PC-9 (cell line): ENCODE results near the gene SRGAP1. TPM values are rescaled to one million over a fixed set of nuclear protein-coding genes. Genes with fewer than 3 reads are reported as not detected.

ENCODE experiments used
- BruUV-seq: library from RNA; stranded (reverse); fragments of 400-500 nt; replicated peaks from 2 replicates; lab custom pipeline; 2021; lab: Mats Ljungman, UMichigan
- CTCF ChIA-PET: fragments of 300-600 bp; sonication (Branson Sonifier 250); formaldehyde crosslinking; loops from one replicate; lab custom pipeline; 2022; ENCODE audit warnings: antibody characterized with exemption; lab: Charles Lee
- POLR2A ChIA-PET: fragments of 300-600 bp; sonication (Branson Sonifier 250); formaldehyde crosslinking; loops from one replicate; lab custom pipeline; 2022; ENCODE audit warnings: antibody characterized with exemption; ENCODE audit not compliant: unreplicated experiment; lab: Charles Lee
- DNase-seq, 2 experiments: peaks; one replicate each; pipeline versions ENCODE4 v3.0.0 to v3.0.0-alpha.2; 2015 to 2022; ENCODE audit warnings: mixed read lengths in 1 of 2
- H2AFZ ChIP-seq: fragments of 200-600 bp; sonication (generic); 2 replicates; pipeline ENCODE4 v1.8.1; 2017; ENCODE audit warnings: antibody characterized with exemption
- H3F3A ChIP-seq: fragments of 200-600 bp; sonication (generic); 2 replicates; pipeline ENCODE4 v1.8.1; 2017; ENCODE audit warnings: antibody characterized with exemption, mild to moderate bottlenecking, low read depth; ENCODE audit not compliant: insufficient read depth
- H3K27ac ChIP-seq: fragments of 200-600 bp; sonication (generic); 2 replicates; pipeline ENCODE4 v1.6.1; 2016; ENCODE audit warnings: mixed run types
- H3K27me3 ChIP-seq: fragments of 200-600 bp; sonication (generic); 2 replicates; pipeline ENCODE4 v1.6.1; 2016; ENCODE audit warnings: low read depth, mixed run types; ENCODE audit not compliant: insufficient read depth
- H3K36me3 ChIP-seq: fragments of 200-600 bp; sonication (generic); 2 replicates; pipeline ENCODE4 v1.6.1; 2016; ENCODE audit warnings: low read depth, mixed run types
- H3K4me1 ChIP-seq: fragments of 200-600 bp; sonication (generic); replicated peaks from 2 replicates; pipeline ENCODE4 v1.6.1; 2016; ENCODE audit warnings: mixed run types; ENCODE audit not compliant: insufficient read depth
- H3K4me2 ChIP-seq: fragments of 200-600 bp; sonication (generic); 2 replicates; pipeline ENCODE4 v1.6.1; 2017; ENCODE audit warnings: mixed run types
- H3K4me3 ChIP-seq: fragments of 200-600 bp; sonication (generic); 2 replicates; pipeline ENCODE4 v1.6.1; 2016; ENCODE audit warnings: mixed run types
- H3K79me2 ChIP-seq: fragments of 200-600 bp; sonication (generic); 2 replicates; pipeline ENCODE4 v1.6.1; 2017; ENCODE audit warnings: low read depth, mixed run types
- H3K9me2 ChIP-seq: fragments of 200-600 bp; sonication (generic); 2 replicates; pipeline ENCODE4 v1.8.1; 2017; ENCODE audit warnings: mild to moderate bottlenecking; ENCODE audit not compliant: insufficient read depth
- H3K9me3 ChIP-seq: fragments of 200-600 bp; sonication (generic); 2 replicates; pipeline ENCODE4 v1.8.1; 2016; ENCODE audit warnings: low read depth; ENCODE audit not compliant: insufficient read depth
- H4K20me1 ChIP-seq: fragments of 200-600 bp; sonication (generic); 2 replicates; pipeline ENCODE4 v1.8.1; 2017; ENCODE audit not compliant: insufficient read depth
- CTCF ChIP-seq: fragments of 200-600 bp; sonication (generic); conservative IDR thresholded peaks from 2 replicates; pipeline ENCODE4 v1.6.1; 2017; ENCODE audit warnings: mixed run types, antibody characterized with exemption, mild to moderate bottlenecking, moderate library complexity
- EZH2 ChIP-seq: fragments of 200-600 bp; sonication (generic); IDR thresholded peaks from 2 replicates; pipeline ENCODE4 v1.8.0; 2017; ENCODE audit warnings: antibody characterized with exemption, low read depth
- intact Hi-C: fragments of 100-400 bp; cut with micrococcal nuclease; formaldehyde crosslinking; loops from one replicate; pipeline ENCODE4 v1.10.0; 2022; ENCODE audit not compliant: unreplicated experiment
- total RNA-seq: library from RNA; stranded (reverse); gene quantifications from 2 replicates; pipeline ENCODE4 v1.2.3, GENCODE V29; 2021

The SRGAP1 gene
- total RNA-seq, 1 experiment from 2014 or later = 24.5 TPM

GRCh38 chr12:63977441-63977840 lies 132.9 kb downstream of the SRGAP1 start:
- no peak for DNase-seq
- H4K20me1 ChIP-seq = no peaks in the 10 kb centered on the region
- peaks cover 89% of the 10 kb centered on the region for H3K79me2 ChIP-seq
- H3K27me3 ChIP-seq = no peaks in the 10 kb centered on the region
- peaks cover 23% of the 10 kb centered on the region for H3K4me1 ChIP-seq
- peaks cover 34% of the 10 kb centered on the region for H3F3A ChIP-seq
- H3K27ac ChIP-seq = peak overlapping the region; percentile 76
- no TSS peak for BruUV-seq
- TF ChIP-seq CTCF (no peak), EZH2 (no peak)
- no peak overlapping the region for H3K4me2 ChIP-seq
- no peaks in the 10 kb centered on the region for H3K9me2 ChIP-seq
- intact Hi-C loops = no loop called here
- no peak overlapping the region for H2AFZ ChIP-seq
- 0 out of 2 replicates have a peak, but pooled peaks cover 12% of the 10 kb centered on the region for H3K9me3 ChIP-seq
- H3K4me3 ChIP-seq = no peak overlapping the region
- ChIA-PET POLR2A (no interaction called here), CTCF (no interaction called here)
- peaks cover 14% of the 10 kb centered on the region for H3K36me3 ChIP-seq

- no peak for TF ChIP-seq EZH2
- TF ChIP-seq CTCF = no peak
- peak overlapping the region; percentile 76 for H3K27ac ChIP-seq
Measured at GRCh38 chr12:63978519-63978918, 134.0 kb downstream of the SRGAP1 start.

GRCh38 chr12:63980211-63980610 lies 135.7 kb downstream of the SRGAP1 start:
- H3K4me3 ChIP-seq = no peak overlapping the region
- peaks cover 34% of the 10 kb centered on the region for H3F3A ChIP-seq
- TF ChIP-seq CTCF = no peak
- no peak for TF ChIP-seq EZH2
- POLR2A ChIA-PET = no interaction called here
- H3K27me3 ChIP-seq = no peaks in the 10 kb centered on the region
- peaks cover 23% of the 10 kb centered on the region for H3K4me1 ChIP-seq
- H3K36me3 ChIP-seq = peaks cover 29% of the 10 kb centered on the region
- intact Hi-C loops = no loop called here
- no peak overlapping the region for H2AFZ ChIP-seq
- 0 out of 2 replicates have a peak, but pooled peaks cover 12% of the 10 kb centered on the region for H3K9me3 ChIP-seq
- H4K20me1 ChIP-seq = no peaks in the 10 kb centered on the region
- no TSS peak for BruUV-seq
- DNase-seq = no peak
- H3K9me2 ChIP-seq = no peaks in the 10 kb centered on the region
- peaks cover 86% of the 10 kb centered on the region for H3K79me2 ChIP-seq
- H3K27ac ChIP-seq = no peak overlapping the region
- CTCF ChIA-PET = no interaction called here
- no peak overlapping the region for H3K4me2 ChIP-seq

More at GRCh38 chr12:63978519-63978918, 134.0 kb downstream of the SRGAP1 start:
- 0 out of 2 replicates have a peak, but pooled peaks cover 12% of the 10 kb centered on the region for H3K9me3 ChIP-seq
- H3K79me2 ChIP-seq = peaks cover 89% of the 10 kb centered on the region
- H3K4me2 ChIP-seq = peak overlapping the region; percentile 37; the same call in 1 of the 2 replicates
- BruUV-seq = no TSS peak
- H3F3A ChIP-seq = peaks cover 34% of the 10 kb centered on the region
- no peaks in the 10 kb centered on the region for H3K9me2 ChIP-seq
- H3K4me3 ChIP-seq = no peak overlapping the region; the same call in 1 of the 2 replicates
- H3K36me3 ChIP-seq = peaks cover 21% of the 10 kb centered on the region
- peaks cover 23% of the 10 kb centered on the region for H3K4me1 ChIP-seq
- DNase-seq = peak; percentile 9 to 88
- no peaks in the 10 kb centered on the region for H4K20me1 ChIP-seq
- ChIA-PET POLR2A (interaction anchor here (0.7 kb wide), 1 partner anchor 203 kb away, joined by 8 read pairs; no protein-coding TSS in a partner anchor), CTCF (interaction anchor here (0.7 kb wide), 2 partner anchors 66 to 88 kb away, joined by 3 to 4 read pairs; no protein-coding TSS in a partner anchor)
- no peaks in the 10 kb centered on the region for H3K27me3 ChIP-seq
- intact Hi-C loops = no loop called here
- H2AFZ ChIP-seq = no peak overlapping the region
